ENCODE measurements around the gene ZDHHC12.

ZDHHC12 gene

GRCh38 chr9:128677794-128678193 lies 46.1 kb downstream of the ZDHHC12 start:
- TF ChIP-seq POLR2A (IDR thresholded peaks at IDR 0.05; ENCODE audit: low read length) (no peak), GATA1 (IDR thresholded peaks at IDR 0.05; ENCODE audit: low read depth, low read length) (no peak)

GRCh38 chr9:128675382-128675781 lies 48.5 kb downstream of the ZDHHC12 start:
- no peak for DNase-seq
- TF ChIP-seq POLR2A (IDR thresholded peaks at IDR 0.05; ENCODE audit: low read length) (no peak), GATA1 (IDR thresholded peaks at IDR 0.05; ENCODE audit: low read depth, low read length) (no peak)

More at GRCh38 chr9:128677794-128678193, 46.1 kb downstream of the ZDHHC12 start:
- no peak for DNase-seq

Data from erythroblast (primary cell).